ENCODE measurements around the gene OGFOD3. TPM values are rescaled to one million over a fixed set of nuclear protein-coding genes. Genes with fewer than 3 reads are reported as not detected.

The OGFOD3 gene
- total and polyA plus RNA-seq, 9 of the 15 experiments (the other 6 are each of a cell fraction or from before 2014, with no cell fraction given), result 0.69 to 44.7 (median 18.9) TPM

DNA sequence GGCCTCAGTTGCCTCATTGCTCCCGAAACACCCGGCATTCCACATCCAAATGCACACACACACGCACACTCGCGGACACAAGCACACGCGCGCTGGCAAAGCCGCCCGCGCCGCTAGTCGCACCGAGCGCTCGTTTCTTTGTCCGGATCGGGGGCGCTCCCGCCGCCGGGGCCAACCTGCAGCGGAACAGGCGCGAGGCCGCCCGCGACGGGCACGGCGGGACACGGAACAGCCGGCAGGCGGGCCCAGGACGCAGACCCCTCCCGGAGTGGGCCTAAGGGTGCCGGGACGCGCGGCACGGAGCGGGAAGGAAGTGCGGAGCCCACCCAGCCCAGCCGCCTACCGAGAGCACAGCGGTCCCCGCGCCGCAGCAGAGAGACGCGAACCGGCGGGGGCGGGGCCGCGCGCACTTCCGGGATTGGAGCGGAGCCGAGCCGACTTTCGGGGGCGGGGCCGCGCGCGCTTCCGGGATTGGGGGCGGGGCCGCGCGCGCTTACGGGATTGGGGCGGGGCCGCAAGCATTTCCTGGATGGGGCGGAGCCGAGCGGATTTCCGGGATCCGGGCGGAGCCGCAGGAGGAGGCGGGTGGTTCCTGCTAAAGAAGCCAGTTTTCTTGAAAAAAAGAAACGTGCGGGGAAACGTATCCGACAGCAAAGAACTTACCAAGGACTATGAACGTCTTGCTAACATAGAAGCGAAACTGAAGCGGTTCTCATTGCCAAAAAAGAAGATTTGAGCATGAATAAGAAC, 32.1 kb upstream of the OGFOD3 start, which contains the start of gene CYBC1 (continued):
- TF ChIP-seq, protein P1, sequence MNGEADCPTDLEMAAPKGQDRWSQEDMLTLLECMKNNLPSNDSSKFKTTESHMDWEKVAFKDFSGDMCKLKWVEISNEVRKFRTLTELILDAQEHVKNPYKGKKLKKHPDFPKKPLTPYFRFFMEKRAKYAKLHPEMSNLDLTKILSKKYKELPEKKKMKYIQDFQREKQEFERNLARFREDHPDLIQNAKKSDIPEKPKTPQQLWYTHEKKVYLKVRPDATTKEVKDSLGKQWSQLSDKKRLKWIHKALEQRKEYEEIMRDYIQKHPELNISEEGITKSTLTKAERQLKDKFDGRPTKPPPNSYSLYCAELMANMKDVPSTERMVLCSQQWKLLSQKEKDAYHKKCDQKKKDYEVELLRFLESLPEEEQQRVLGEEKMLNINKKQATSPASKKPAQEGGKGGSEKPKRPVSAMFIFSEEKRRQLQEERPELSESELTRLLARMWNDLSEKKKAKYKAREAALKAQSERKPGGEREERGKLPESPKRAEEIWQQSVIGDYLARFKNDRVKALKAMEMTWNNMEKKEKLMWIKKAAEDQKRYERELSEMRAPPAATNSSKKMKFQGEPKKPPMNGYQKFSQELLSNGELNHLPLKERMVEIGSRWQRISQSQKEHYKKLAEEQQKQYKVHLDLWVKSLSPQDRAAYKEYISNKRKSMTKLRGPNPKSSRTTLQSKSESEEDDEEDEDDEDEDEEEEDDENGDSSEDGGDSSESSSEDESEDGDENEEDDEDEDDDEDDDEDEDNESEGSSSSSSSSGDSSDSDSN (IDR thresholded peaks at IDR 0.05; ENCODE audit: borderline replicate concordance in 1 of 2, low read depth in 2 of 2, low read length in 2 of 2), result no peak; a peak in 1 of 4 replicates
- no peak for TF ChIP-seq SMARCE1 (IDR thresholded peaks at IDR 0.05)
- no peak for TF ChIP-seq ZNF589 (CRISPR knock-in tag; IDR thresholded peaks at IDR 0.05; ENCODE audit: low read depth)
- TF ChIP-seq ZNF3 (CRISPR knock-in tag; IDR thresholded peaks at IDR 0.05), result no peak
- TF ChIP-seq, protein P2, sequence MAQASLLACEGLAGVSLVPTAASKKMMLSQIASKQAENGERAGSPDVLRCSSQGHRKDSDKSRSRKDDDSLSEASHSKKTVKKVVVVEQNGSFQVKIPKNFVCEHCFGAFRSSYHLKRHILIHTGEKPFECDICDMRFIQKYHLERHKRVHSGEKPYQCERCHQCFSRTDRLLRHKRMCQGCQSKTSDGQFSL (CRISPR knock-in tag; IDR thresholded peaks at IDR 0.05), result no peak; the same call in 1 of the 2 replicates
- TF ChIP-seq, protein P2 (tag; IDR thresholded peaks at IDR 0.05), result no peak
- TF ChIP-seq, protein P3, sequence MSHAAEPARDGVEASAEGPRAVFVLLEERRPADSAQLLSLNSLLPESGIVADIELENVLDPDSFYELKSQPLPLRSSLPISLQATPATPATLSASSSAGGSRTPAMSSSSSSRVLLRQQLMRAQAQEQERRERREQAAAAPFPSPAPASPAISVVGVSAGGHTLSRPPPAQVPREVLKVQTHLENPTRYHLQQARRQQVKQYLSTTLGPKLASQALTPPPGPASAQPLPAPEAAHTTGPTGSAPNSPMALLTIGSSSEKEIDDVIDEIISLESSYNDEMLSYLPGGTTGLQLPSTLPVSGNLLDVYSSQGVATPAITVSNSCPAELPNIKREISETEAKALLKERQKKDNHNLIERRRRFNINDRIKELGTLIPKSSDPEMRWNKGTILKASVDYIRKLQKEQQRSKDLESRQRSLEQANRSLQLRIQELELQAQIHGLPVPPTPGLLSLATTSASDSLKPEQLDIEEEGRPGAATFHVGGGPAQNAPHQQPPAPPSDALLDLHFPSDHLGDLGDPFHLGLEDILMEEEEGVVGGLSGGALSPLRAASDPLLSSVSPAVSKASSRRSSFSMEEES (CRISPR knock-in tag; IDR thresholded peaks at IDR 0.05), result no peak
- no peak for TF ChIP-seq SOX6 (IDR thresholded peaks at IDR 0.05)
- TF ChIP-seq, protein P4, sequence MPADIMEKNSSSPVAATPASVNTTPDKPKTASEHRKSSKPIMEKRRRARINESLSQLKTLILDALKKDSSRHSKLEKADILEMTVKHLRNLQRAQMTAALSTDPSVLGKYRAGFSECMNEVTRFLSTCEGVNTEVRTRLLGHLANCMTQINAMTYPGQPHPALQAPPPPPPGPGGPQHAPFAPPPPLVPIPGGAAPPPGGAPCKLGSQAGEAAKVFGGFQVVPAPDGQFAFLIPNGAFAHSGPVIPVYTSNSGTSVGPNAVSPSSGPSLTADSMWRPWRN (IDR thresholded peaks at IDR 0.05; ENCODE audit: low read depth), result no peak
- TF ChIP-seq, protein P5, sequence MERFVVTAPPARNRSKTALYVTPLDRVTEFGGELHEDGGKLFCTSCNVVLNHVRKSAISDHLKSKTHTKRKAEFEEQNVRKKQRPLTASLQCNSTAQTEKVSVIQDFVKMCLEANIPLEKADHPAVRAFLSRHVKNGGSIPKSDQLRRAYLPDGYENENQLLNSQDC (CRISPR knock-in tag; IDR thresholded peaks at IDR 0.05), result 0 out of 2 replicates have a peak, but pooled peaks have one; percentile 38
- TF ChIP-seq WHSC1 (IDR thresholded peaks at IDR 0.05; ENCODE audit: low read length), result no peak
- TF ChIP-seq ARNT (IDR thresholded peaks at IDR 0.05), result 0 out of 4 replicates have a peak, but pooled peaks of 1 of the 2 experiments have one; percentile 20
- no peak for TF ChIP-seq POU5F1 (IDR thresholded peaks at IDR 0.05; ENCODE audit: borderline replicate concordance, low read depth, low read length, partially characterized antibody)
- TF ChIP-seq FUS (optimal IDR thresholded peaks at IDR 0.05; ENCODE audit: low read depth, low read length), result no peak
- no peak for TF ChIP-seq PYGO2 (tag; IDR thresholded peaks at IDR 0.05)
- no peak for TF ChIP-seq MBD2 (IDR thresholded peaks at IDR 0.05; ENCODE audit: borderline replicate concordance, low read depth)
- peak; percentile 87 for TF ChIP-seq RB1 (IDR thresholded peaks at IDR 0.05; ENCODE audit: low read depth)
- 0 out of 2 replicates have a peak, but pooled peaks have one; percentile 8 for TF ChIP-seq CHD2 (IDR thresholded peaks at IDR 0.05; ENCODE audit: low read depth, low read length)
- TF ChIP-seq HMG20B (CRISPR knock-in tag; IDR thresholded peaks at IDR 0.05), result no peak
- TF ChIP-seq TRIM24 (IDR thresholded peaks at IDR 0.05), result no peak
